ENCODE data around the gene GSN.

The GSN gene

DNA sequence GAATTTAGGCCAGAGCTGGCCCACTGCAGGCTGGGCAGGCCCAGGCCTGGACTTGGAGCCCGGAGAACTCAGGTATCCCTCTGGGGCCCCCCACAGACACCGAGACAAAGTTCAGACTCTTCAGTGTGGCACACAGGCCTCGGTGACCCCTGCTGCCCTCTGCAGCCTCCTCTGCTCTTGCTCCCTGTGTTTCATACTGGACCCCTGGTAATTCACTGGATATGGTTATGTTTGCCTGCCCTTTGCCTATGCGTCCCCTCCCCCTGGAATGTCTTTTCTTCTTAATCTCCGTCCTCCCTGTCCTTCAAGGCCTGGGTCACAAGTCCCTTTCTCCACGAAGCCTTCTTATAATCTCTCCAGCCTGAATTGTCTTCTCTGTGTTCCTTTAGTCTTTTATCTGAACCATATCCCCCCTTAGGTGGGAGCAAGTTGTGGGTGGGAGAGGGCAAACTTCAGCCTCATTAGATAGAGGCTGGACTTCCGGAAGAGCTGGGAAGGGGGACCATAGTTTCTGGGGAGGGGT, 30.1 kb downstream of the GSN start:
- Histone ChIP-seq H3K79me2 (ENCODE audit: insufficient read depth, low read depth) (no peaks in the 10 kb centered on the region), H3K27me3 (ENCODE audit: insufficient read depth, low read depth) (no peaks in the 10 kb centered on the region), H3K4me2 (no peak overlapping the region), H3K27ac (no peak overlapping the region), H3K36me3 (ENCODE audit: insufficient read depth) (no peaks in the 10 kb centered on the region), H3K4me3 (IDR thresholded peaks at IDR 0.05; ENCODE audit: insufficient read depth, low read depth, low read length) (no peak overlapping the region), H3K4me1 (ENCODE audit: low read depth, poor library complexity, severe bottlenecking) (no peaks in the 10 kb centered on the region), H3K9ac (no peak overlapping the region), H2AFZ (ENCODE audit: low read depth) (no peak overlapping the region), H4K20me1 (ENCODE audit: insufficient read depth) (no peaks in the 10 kb centered on the region)
- no peak for TF ChIP-seq CTCF (conservative IDR thresholded peaks at IDR 0.05; ENCODE audit: low read depth, low read length)

GRCh38 chr9:121298689-121299466, 30.9 kb downstream of the GSN start:
- no peak overlapping the region for H3K4me2 ChIP-seq
- H3K79me2 ChIP-seq (ENCODE audit: insufficient read depth, low read depth): no peaks in the 10 kb centered on the region
- H3K4me3 ChIP-seq (IDR thresholded peaks at IDR 0.05; ENCODE audit: insufficient read depth, low read depth, low read length): no peak overlapping the region
- H3K4me1 ChIP-seq (ENCODE audit: low read depth, poor library complexity, severe bottlenecking): no peaks in the 10 kb centered on the region
- no peaks in the 10 kb centered on the region for H3K27me3 ChIP-seq (ENCODE audit: insufficient read depth, low read depth)
- no peak for TF ChIP-seq CTCF (conservative IDR thresholded peaks at IDR 0.05; ENCODE audit: low read depth, low read length)
- no peak overlapping the region for H2AFZ ChIP-seq (ENCODE audit: low read depth)
- no peaks in the 10 kb centered on the region for H4K20me1 ChIP-seq (ENCODE audit: insufficient read depth)
- H3K27ac ChIP-seq: no peak overlapping the region
- H3K9ac ChIP-seq: no peak overlapping the region
- H3K36me3 ChIP-seq (ENCODE audit: insufficient read depth): no peaks in the 10 kb centered on the region

DNA sequence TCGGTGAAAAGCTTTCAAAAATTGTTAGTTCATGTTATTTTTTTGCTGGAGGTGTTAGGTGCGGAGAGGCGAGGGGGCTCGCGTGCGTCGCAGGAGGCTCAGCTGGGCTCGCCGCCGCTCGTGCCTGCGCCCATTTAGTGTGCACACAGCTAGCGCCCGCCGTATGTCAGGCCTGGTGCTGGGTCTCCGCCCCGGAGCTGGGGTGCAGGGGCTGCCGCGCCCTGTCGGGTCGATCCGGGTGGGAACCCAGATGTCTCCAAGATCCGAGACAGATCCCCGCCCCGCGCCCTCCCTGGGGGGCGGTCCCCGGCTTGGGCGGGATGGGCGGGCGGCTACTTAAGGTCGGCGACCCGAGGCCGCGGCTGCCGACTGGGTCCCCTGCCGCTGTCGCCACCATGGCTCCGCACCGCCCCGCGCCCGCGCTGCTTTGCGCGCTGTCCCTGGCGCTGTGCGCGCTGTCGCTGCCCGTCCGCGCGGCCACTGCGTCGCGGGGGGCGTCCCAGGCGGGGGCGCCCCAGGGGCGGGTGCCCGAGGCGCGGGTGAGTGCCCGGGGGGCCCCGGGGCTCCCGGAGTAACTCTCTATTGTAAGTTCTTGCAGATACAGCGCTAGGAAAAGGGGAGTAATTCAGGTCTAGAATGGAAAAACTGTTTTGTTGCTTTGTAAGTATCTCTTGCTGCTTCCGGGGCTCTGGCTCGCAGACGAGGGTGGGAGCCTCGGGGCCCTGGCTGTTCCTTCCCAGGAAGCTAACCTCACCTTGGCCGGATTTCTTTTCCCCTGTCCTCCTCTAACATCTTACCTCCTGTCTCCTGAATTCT, 31.7 kb downstream of the GSN start:
- no peak for TF ChIP-seq CTCF (conservative IDR thresholded peaks at IDR 0.05; ENCODE audit: low read depth, low read length)
- no peaks in the 10 kb centered on the region for H3K79me2 ChIP-seq (ENCODE audit: insufficient read depth, low read depth)
- no peaks in the 10 kb centered on the region for H4K20me1 ChIP-seq (ENCODE audit: insufficient read depth)
- H3K27ac ChIP-seq: no peak overlapping the region
- no peak overlapping the region for H3K9ac ChIP-seq
- no peak overlapping the region for H2AFZ ChIP-seq (ENCODE audit: low read depth)
- H3K4me1 ChIP-seq (ENCODE audit: low read depth, poor library complexity, severe bottlenecking): no peaks in the 10 kb centered on the region
- no peak overlapping the region for H3K4me3 ChIP-seq (IDR thresholded peaks at IDR 0.05; ENCODE audit: insufficient read depth, low read depth, low read length)
- no peaks in the 10 kb centered on the region for H3K27me3 ChIP-seq (ENCODE audit: insufficient read depth, low read depth)
- H3K4me2 ChIP-seq: no peak overlapping the region
- H3K36me3 ChIP-seq (ENCODE audit: insufficient read depth): no peaks in the 10 kb centered on the region

DNA sequence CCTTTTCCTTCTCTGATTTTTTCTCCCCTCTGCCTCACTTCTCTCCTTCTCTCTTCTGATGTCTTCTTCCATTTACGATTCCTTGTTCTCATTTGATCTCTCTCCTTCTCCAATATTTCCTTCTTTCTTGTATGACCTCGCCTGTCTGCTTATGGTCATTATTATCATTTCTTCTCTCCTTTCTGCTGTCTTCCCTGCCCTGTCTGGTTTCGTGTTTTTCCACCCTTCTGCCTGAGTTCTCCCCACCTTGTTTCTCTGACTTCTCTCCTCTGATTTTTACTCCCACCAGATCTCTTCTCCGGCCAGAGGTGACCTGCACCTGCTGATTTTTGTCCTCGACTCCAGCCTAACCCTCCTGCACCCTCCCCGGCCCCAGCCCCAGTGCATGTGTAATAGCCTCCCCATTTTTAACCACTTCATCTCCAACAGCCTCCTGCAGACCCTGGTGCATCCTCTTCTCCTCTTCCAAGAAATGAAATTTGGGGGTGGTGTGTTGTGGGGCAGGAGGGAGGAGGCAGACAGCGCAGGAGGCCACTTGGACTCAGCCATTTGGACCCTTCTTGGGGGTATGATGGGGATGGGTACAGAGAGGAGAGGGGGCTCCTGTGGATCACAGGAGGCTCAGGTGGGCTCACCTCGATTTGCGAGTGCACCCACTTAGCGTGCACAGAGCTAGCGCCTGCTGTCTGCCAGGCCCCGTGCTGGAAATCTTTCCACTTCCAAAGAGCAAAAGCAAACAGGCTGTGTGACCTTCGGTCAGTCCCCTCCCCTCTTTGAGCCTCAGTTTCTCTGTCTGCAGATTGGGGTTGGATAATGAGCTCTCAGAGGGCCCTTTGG, 32.5 kb downstream of the GSN start:
- Histone ChIP-seq H3K4me1 (ENCODE audit: low read depth, poor library complexity, severe bottlenecking) (no peaks in the 10 kb centered on the region), H2AFZ (ENCODE audit: low read depth) (no peak overlapping the region), H3K4me3 (IDR thresholded peaks at IDR 0.05; ENCODE audit: insufficient read depth, low read depth, low read length) (no peak overlapping the region), H3K4me2 (no peak overlapping the region), H3K9ac (no peak overlapping the region), H3K79me2 (ENCODE audit: insufficient read depth, low read depth) (no peaks in the 10 kb centered on the region), H4K20me1 (ENCODE audit: insufficient read depth) (no peaks in the 10 kb centered on the region), H3K27ac (no peak overlapping the region), H3K36me3 (ENCODE audit: insufficient read depth) (no peaks in the 10 kb centered on the region), H3K27me3 (ENCODE audit: insufficient read depth, low read depth) (no peaks in the 10 kb centered on the region)
- TF ChIP-seq CTCF (conservative IDR thresholded peaks at IDR 0.05; ENCODE audit: low read depth, low read length): no peak

Data from KMS-11 (cell line).